ENCODE data around the gene CNOT8. TPM values are rescaled to one million over a fixed set of nuclear protein-coding genes. Genes with fewer than 3 reads are reported as not detected.
A peak's percentile ranks its signal among the peaks of the same experiment; 100 is the strongest.

CNOT8 gene
- polyA plus RNA-seq, 2 of the 4 experiments (the other 2 are of a cell fraction) = 40.6 to 52.7 TPM

DNA sequence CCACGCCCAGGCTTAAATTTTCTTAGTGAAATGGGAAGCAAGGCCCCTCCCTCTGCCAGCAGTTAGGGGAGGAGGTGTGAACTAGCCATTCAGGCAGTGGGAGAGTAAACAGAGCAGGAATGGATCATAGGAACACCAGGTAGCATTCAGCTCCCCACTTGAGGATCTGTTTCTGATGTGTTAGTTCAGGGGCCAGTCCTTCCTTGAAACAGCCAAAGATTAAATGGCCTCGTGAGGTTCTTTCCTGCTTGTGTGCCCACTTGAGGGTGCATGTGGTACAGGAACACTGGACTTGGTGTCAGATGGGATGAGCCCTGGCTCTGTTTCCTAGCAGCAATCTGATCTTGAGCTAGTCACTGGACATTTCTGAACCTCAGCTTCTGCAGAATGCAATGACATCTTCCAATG lies 29.2 kb upstream of the CNOT8 start:
- WGBS (ENCODE audit: missing lambda C conversion rate) = 97% methylated on average over 2 of the region's 2 CpGs
- H3K4me2 ChIP-seq = peak overlapping the region; percentile 34; the same call in 2 of the 3 replicates
- H3K9me3 ChIP-seq = no peaks in the 10 kb centered on the region
- H3K4me3 ChIP-seq = no peak overlapping the region
- FAIRE-seq = no peak
- H3K27ac ChIP-seq = peak overlapping the region in 1 of 2 experiments; percentile 46; a peak in 2 of 6 replicates
- peak; percentile 17 to 33; a peak in 4 of 6 replicates for ATAC-seq
- peaks cover 24% of the 10 kb centered on the region for H3K4me1 ChIP-seq
- no peak for DNase-seq (ENCODE audit: low read depth in 1 of 2, low spot score in 1 of 2)
- POLR2A ChIA-PET = interaction anchor here (1.4 kb wide), 1 partner anchor 28 kb away, joined by 5 read pairs; no protein-coding TSS in a partner anchor
- CTCF ChIA-PET = interaction anchor here (1.0 to 1.2 kb wide), 2 partner anchors 22 to 179 kb away, joined by 4 read pairs; partner anchors contain the start of gene FAXDC2
- no peak for TF ChIP-seq RCOR1 (IDR thresholded peaks at IDR 0.05; ENCODE audit: low read depth, low read length)
- no peak for TF ChIP-seq GATA3 (IDR thresholded peaks at IDR 0.05; ENCODE audit: borderline replicate concordance)
- no peak for TF ChIP-seq CEBPB (IDR thresholded peaks at IDR 0.05)
- no peak for TF ChIP-seq FOXS1 (CRISPR knock-in tag; IDR thresholded peaks at IDR 0.05)
- TF ChIP-seq NR3C1 (IDR thresholded peaks at IDR 0.05) = no peak
- TF ChIP-seq BHLHE40 (IDR thresholded peaks at IDR 0.05; ENCODE audit: low read depth, low read length) = no peak
- TF ChIP-seq RFX5 (IDR thresholded peaks at IDR 0.05) = no peak

DNA sequence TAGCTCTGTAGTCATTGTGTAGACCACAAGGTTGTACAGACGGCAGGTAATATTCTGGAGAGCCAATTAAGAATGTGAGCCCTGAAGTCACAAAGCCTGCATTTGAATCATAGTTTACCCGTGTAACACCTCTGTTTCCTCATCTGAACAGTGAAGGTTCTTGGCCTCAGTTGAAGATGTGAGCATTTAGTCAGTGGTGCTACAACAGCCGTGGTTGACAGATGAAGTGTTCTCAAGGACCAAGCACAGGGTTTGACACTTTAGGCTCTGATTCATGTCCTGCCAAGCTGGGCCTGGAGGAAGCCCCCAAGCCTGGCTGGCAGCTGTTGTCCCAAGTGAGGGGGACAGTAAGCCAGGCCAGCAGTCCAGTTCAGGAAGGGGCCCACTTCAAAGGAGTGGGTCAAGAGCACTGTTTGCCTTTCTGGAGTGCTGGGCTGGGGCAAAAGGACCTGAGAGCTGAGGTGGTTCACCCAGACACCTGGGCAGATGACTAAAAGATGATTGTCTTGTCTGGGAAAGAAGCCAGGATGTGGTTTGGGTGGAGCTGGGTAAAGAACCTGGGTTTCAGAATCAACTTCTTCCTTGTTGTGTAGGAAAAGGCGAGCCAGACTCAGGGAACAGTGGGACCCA lies 28.7 kb upstream of the CNOT8 start:
- CTCF ChIA-PET = interaction anchor here (1.0 to 1.2 kb wide), 3 partner anchors 21 to 179 kb away, joined by 3 to 4 read pairs (median 4); partner anchors contain the start of gene FAXDC2
- Histone ChIP-seq H3K27ac (peak overlapping the region; percentile 20 to 46; a peak in 3 of 6 replicates), H3K9me3 (no peaks in the 10 kb centered on the region), H3K4me3 (no peak overlapping the region), H3K4me1 (peaks cover 29% of the 10 kb centered on the region), H3K4me2 (peak overlapping the region; percentile 34; the same call in 2 of the 3 replicates)
- DNase-seq (ENCODE audit: low read depth in 1 of 2, low spot score in 1 of 2) (peak in 1 of 2 experiments; percentile 50), ATAC-seq (peak; percentile 43 to 45), FAIRE-seq (no peak)
- POLR2A ChIA-PET = interaction anchor here (1.4 kb wide), 1 partner anchor 27 kb away, joined by 5 read pairs; no protein-coding TSS in a partner anchor
- WGBS (ENCODE audit: missing lambda C conversion rate) = 52% methylated on average over 4 of the region's 4 CpGs
- TF ChIP-seq HEYL (CRISPR knock-in tag; IDR thresholded peaks at IDR 0.05) (no peak), EHF (CRISPR knock-in tag; IDR thresholded peaks at IDR 0.05) (no peak), KDM5A (IDR thresholded peaks at IDR 0.05) (no peak), ZSCAN20 (CRISPR knock-in tag; IDR thresholded peaks at IDR 0.05) (no peak), FOXS1 (CRISPR knock-in tag; IDR thresholded peaks at IDR 0.05) (no peak)
- TF ChIP-seq, protein P1, sequence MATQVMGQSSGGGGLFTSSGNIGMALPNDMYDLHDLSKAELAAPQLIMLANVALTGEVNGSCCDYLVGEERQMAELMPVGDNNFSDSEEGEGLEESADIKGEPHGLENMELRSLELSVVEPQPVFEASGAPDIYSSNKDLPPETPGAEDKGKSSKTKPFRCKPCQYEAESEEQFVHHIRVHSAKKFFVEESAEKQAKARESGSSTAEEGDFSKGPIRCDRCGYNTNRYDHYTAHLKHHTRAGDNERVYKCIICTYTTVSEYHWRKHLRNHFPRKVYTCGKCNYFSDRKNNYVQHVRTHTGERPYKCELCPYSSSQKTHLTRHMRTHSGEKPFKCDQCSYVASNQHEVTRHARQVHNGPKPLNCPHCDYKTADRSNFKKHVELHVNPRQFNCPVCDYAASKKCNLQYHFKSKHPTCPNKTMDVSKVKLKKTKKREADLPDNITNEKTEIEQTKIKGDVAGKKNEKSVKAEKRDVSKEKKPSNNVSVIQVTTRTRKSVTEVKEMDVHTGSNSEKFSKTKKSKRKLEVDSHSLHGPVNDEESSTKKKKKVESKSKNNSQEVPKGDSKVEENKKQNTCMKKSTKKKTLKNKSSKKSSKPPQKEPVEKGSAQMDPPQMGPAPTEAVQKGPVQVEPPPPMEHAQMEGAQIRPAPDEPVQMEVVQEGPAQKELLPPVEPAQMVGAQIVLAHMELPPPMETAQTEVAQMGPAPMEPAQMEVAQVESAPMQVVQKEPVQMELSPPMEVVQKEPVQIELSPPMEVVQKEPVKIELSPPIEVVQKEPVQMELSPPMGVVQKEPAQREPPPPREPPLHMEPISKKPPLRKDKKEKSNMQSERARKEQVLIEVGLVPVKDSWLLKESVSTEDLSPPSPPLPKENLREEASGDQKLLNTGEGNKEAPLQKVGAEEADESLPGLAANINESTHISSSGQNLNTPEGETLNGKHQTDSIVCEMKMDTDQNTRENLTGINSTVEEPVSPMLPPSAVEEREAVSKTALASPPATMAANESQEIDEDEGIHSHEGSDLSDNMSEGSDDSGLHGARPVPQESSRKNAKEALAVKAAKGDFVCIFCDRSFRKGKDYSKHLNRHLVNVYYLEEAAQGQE (IDR thresholded peaks at IDR 0.05) = no peak

DNA sequence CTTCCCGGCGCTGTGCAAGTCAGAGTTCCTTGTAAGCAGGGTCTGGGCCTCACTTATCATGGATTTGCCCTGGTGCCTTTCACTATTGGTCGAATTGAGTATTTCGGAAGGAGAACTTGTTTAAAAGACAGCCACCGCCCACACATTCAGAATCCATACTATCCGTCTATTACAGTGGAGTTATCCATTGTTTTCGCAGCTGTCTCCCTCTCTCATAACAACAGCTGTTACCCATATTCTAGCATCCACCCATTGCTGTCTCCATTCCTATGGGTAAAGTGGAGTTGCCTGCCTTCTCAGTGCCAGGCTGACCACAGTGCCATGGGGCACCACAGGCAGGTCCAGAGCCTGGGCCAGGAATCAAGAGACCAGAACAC lies 28.2 kb upstream of the CNOT8 start:
- POLR2A ChIA-PET = interaction anchor here (1.4 kb wide), 1 partner anchor 27 kb away, joined by 5 read pairs; no protein-coding TSS in a partner anchor
- peak overlapping the region; percentile 34; the same call in 2 of the 3 replicates for H3K4me2 ChIP-seq
- no peak for DNase-seq (ENCODE audit: low read depth in 1 of 2, low spot score in 1 of 2)
- H3K4me1 ChIP-seq = peaks cover 34% of the 10 kb centered on the region
- FAIRE-seq = no peak
- TF ChIP-seq NR3C1 (IDR thresholded peaks at IDR 0.05) (no peak), POLR2AphosphoS2 (conservative IDR thresholded peaks at IDR 0.05; ENCODE audit: low read length) (no peak), SMC3 (IDR thresholded peaks at IDR 0.05) (no peak)
- TF ChIP-seq, protein P2, sequence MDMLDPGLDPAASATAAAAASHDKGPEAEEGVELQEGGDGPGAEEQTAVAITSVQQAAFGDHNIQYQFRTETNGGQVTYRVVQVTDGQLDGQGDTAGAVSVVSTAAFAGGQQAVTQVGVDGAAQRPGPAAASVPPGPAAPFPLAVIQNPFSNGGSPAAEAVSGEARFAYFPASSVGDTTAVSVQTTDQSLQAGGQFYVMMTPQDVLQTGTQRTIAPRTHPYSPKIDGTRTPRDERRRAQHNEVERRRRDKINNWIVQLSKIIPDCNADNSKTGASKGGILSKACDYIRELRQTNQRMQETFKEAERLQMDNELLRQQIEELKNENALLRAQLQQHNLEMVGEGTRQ (IDR thresholded peaks at IDR 0.05) = no peak
- no peak overlapping the region for H3K4me3 ChIP-seq
- CTCF ChIA-PET = interaction anchor here (1.1 to 1.2 kb wide), 2 partner anchors 21 to 27 kb away, joined by 3 to 4 read pairs; partner anchors contain the start of gene FAXDC2
- no peak for ATAC-seq
- WGBS (ENCODE audit: missing lambda C conversion rate) = 84% methylated on average over 7 of the region's 7 CpGs
- peak overlapping the region; percentile 20 to 46; a peak in 3 of 6 replicates for H3K27ac ChIP-seq
- H3K9me3 ChIP-seq = no peaks in the 10 kb centered on the region

All from A549 (cell line).